Breast epithelium (tissue), 4 donors: ENCODE measurements around the gene TRIM63. TPM values are rescaled to one million over a fixed set of nuclear protein-coding genes. Genes with fewer than 3 reads are reported as not detected.

Experiments used
- DNase-seq, 2 donors: peaks; one replicate each; pipeline ENCODE4 v3.0.0-alpha.2; 2019; ENCODE audit warnings: low spot score in 2 of 2
- H3K27ac ChIP-seq, 2 donors: fragments of 200-600 bp; sonication (generic) in 1 of 2; one replicate each; pipeline ENCODE4 v1.5.1; 2016 to 2019; ENCODE audit warnings: mild to moderate bottlenecking in 1 of 2
- H3K27me3 ChIP-seq, 2 donors: fragments of 200-600 bp; sonication (generic) in 1 of 2; one replicate each; pipeline versions ENCODE4 v1.5.1 to v1.6.0; 2017 to 2019; ENCODE audit warnings: control low read depth in 1 of 2, mild to moderate bottlenecking in 1 of 2
- H3K36me3 ChIP-seq: fragments of 200-600 bp; one replicate; pipeline ENCODE4 v1.5.1; 2019
- H3K4me1 ChIP-seq, 2 donors: fragments of 200-600 bp; sonication (generic); one replicate each; pipeline ENCODE4 v1.5.1; 2016 to 2019; ENCODE audit warnings: control low read depth in 1 of 2
- H3K4me3 ChIP-seq, 3 donors: fragments of 200-600 bp; sonication (generic); 1 replicate in 2 of 3; 2 replicates in 1 of 3; pipeline ENCODE4 v1.5.1; 2016 to 2019; ENCODE audit warnings: mild to moderate bottlenecking in 3 of 3, moderate library complexity in 2 of 3
- H3K9me3 ChIP-seq, 2 donors: fragments of 200-600 bp; sonication (generic) in 1 of 2; one replicate each; pipeline ENCODE4 v1.5.1; 2016 to 2019; ENCODE audit warnings: control low read depth in 1 of 2
- POLR2A ChIP-seq: fragments of 450-650 bp; IDR thresholded peaks from one replicate; pipeline ENCODE4 v1.6.1; 2016; ENCODE audit warnings: antibody characterized with exemption, mild to moderate bottlenecking, moderate library complexity
- POLR2AphosphoS5 ChIP-seq, 3 donors: sonication (generic); formaldehyde crosslinking; IDR thresholded peaks; one replicate each; pipeline ENCODE4 v1.6.1; 2017; ENCODE audit warnings: antibody characterized with exemption in 3 of 3
- intact Hi-C: fragments of 100-400 bp; cut with DNase I; formaldehyde crosslinking; loops from one replicate; pipeline ENCODE4 v1.15.1; 2023; ENCODE audit warnings: low total_unique reads
- total RNA-seq, 3 donors: library from RNA; depleted of rRNA; stranded (reverse); fragments of >200 nt; gene quantifications; one replicate each; pipeline ENCODE4 v1.1.0, GENCODE V29; 2016
- TF ChIP-seq, protein P1 (sequence below), 3 donors: fragments of 450-650 bp; IDR thresholded peaks; one replicate each; pipeline ENCODE4 v1.5.1; 2016 to 2017; ENCODE audit warnings: antibody characterized with exemption in 3 of 3, mild to moderate bottlenecking in 3 of 3, moderate library complexity in 3 of 3

TRIM63 gene
- total RNA-seq, 3 donors from 2014 or later = 2.2 to 4.0 TPM; not detected in 1

DNA sequence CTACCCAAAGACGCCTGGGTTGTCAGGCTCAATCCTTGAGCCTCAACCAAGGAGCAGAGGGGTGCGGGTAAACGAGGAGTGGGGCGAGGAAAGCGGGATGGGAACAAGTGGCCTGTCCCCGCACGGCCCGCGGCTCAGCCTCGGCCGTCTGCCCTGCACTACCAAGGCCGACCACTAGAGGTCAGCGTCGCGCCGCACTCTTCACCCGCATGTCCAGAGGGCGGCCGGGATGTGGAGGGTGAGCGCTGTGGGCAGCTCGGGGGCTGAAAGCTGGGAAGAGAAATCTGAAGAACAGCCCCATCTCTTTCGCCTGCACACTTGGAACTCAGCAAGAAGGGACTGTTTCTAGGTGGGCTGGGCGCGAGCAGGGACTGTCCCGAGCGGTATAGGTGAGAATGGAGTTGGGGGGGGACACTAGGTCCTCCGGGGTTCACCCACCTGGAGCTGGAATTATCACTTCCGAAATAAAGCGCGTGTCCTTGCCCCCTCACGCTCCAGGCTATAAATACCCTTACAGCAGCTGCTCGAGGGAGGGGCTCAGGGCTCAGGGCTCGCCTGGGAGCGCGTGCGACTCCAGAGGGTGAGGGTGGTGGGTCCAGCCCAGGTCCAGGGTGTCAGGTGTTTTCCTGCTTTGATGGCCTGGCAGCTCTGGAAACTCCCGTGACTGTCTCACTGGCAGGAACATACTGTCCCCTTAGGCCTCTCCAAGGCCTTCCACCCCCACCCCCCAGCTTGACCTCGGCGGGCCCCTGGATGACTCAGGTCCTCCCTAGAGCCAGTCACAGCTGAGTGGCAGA, 31.3 kb downstream of the TRIM63 start:
- Histone ChIP-seq H3K9me3 (no peaks in the 10 kb centered on the region), H3K4me1 (peaks cover 3% of the 10 kb centered on the region in 2 donors), H3K27ac (peak overlapping the region; percentile 74 to 88), H3K4me3 (peak overlapping the region; percentile 55 to 86 (median 77)), H3K36me3 (no peaks in the 10 kb centered on the region), H3K27me3 (no peaks in the 10 kb centered on the region)
- TF ChIP-seq POLR2AphosphoS5 (IDR thresholded peaks at IDR 0.05) = peak in 1 of 3 donors; percentile 8
- no peak for TF ChIP-seq POLR2A
- TF ChIP-seq, protein P1, sequence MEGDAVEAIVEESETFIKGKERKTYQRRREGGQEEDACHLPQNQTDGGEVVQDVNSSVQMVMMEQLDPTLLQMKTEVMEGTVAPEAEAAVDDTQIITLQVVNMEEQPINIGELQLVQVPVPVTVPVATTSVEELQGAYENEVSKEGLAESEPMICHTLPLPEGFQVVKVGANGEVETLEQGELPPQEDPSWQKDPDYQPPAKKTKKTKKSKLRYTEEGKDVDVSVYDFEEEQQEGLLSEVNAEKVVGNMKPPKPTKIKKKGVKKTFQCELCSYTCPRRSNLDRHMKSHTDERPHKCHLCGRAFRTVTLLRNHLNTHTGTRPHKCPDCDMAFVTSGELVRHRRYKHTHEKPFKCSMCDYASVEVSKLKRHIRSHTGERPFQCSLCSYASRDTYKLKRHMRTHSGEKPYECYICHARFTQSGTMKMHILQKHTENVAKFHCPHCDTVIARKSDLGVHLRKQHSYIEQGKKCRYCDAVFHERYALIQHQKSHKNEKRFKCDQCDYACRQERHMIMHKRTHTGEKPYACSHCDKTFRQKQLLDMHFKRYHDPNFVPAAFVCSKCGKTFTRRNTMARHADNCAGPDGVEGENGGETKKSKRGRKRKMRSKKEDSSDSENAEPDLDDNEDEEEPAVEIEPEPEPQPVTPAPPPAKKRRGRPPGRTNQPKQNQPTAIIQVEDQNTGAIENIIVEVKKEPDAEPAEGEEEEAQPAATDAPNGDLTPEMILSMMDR (IDR thresholded peaks at IDR 0.05) = peak; percentile 98 to 99 (median 99)
- intact Hi-C loops = no loop called here
- DNase-seq = peak; percentile 66 to 86

GRCh38 chr1:26035203-26035958, 32.0 kb downstream of the TRIM63 start:
- Histone ChIP-seq H3K9me3 (no peaks in the 10 kb centered on the region), H3K4me3 (peak overlapping the region; percentile 55 to 86 (median 77)), H3K27me3 (no peaks in the 10 kb centered on the region), H3K4me1 (peaks cover 3% of the 10 kb centered on the region in 2 donors), H3K36me3 (no peaks in the 10 kb centered on the region), H3K27ac (peak overlapping the region; percentile 74 to 88)
- TF ChIP-seq, protein P1 (IDR thresholded peaks at IDR 0.05) = no peak
- peak; percentile 77 for TF ChIP-seq POLR2A
- peak; percentile 50 to 79 (median 67) for TF ChIP-seq POLR2AphosphoS5 (IDR thresholded peaks at IDR 0.05)
- peak; percentile 93 to 94 for DNase-seq
- intact Hi-C loops = no loop called here

GRCh38 chr1:26034504-26035202, 32.8 kb downstream of the TRIM63 start:
- no peaks in the 10 kb centered on the region for H3K36me3 ChIP-seq
- H3K27ac ChIP-seq = peak overlapping the region; percentile 74 to 88
- no peak for TF ChIP-seq POLR2A
- TF ChIP-seq, protein P1 (IDR thresholded peaks at IDR 0.05) = no peak
- TF ChIP-seq POLR2AphosphoS5 (IDR thresholded peaks at IDR 0.05) = no peak
- peaks cover 3% of the 10 kb centered on the region in 2 donors for H3K4me1 ChIP-seq
- DNase-seq = no peak
- no peaks in the 10 kb centered on the region for H3K9me3 ChIP-seq
- intact Hi-C loops = no loop called here
- H3K4me3 ChIP-seq = peak overlapping the region; percentile 55 to 86 (median 77)
- no peaks in the 10 kb centered on the region for H3K27me3 ChIP-seq

- no peak overlapping the region for H3K27ac ChIP-seq
- no peaks in the 10 kb centered on the region for H3K9me3 ChIP-seq
- no peak for DNase-seq
- no peak overlapping the region for H3K4me3 ChIP-seq
- no peaks in the 10 kb centered on the region for H3K27me3 ChIP-seq
- H3K36me3 ChIP-seq = no peaks in the 10 kb centered on the region
- TF ChIP-seq POLR2A (no peak), POLR2AphosphoS5 (IDR thresholded peaks at IDR 0.05) (no peak)
- TF ChIP-seq, protein P1 (IDR thresholded peaks at IDR 0.05) = no peak
- H3K4me1 ChIP-seq = peaks cover 3% of the 10 kb centered on the region in 2 donors
- intact Hi-C loops = no loop called here
These were observed 34.6 kb downstream of the TRIM63 start for GRCh38 chr1:26032656-26033357.
